Mesodermal cell (in vitro differentiated cells): Measurements from ENCODE around the gene PRRC1.

Experiments
- H3K27ac ChIP-seq: 2 replicates; pipeline ENCODE4 v1.7.0; 2013; ENCODE audit warnings: mild to moderate bottlenecking, low read depth, low read length, moderate library complexity; ENCODE audit not compliant: severe bottlenecking
- H3K36me3 ChIP-seq: 2 replicates; pipeline ENCODE4 v1.7.1; 2013; ENCODE audit warnings: mild to moderate bottlenecking, low read length, moderate library complexity; ENCODE audit not compliant: control insufficient read depth, insufficient read depth
- H3K4me1 ChIP-seq: one replicate; pipeline ENCODE4 v1.7.1; 2013; ENCODE audit warnings: mild to moderate bottlenecking, low read length; ENCODE audit not compliant: insufficient read depth, control insufficient read depth, poor library complexity, severe bottlenecking
- H3K4me3 ChIP-seq: 2 replicates; pipeline ENCODE4 v1.7.0; 2013; ENCODE audit warnings: low read length, control low read depth, mild to moderate bottlenecking; ENCODE audit not compliant: insufficient read depth, poor library complexity, severe bottlenecking; ENCODE audit errors: extremely low read depth
- H3K9me3 ChIP-seq: 2 replicates; pipeline ENCODE4 v1.7.1; 2013; ENCODE audit warnings: mild to moderate bottlenecking, low read length, moderate library complexity; ENCODE audit not compliant: control insufficient read depth
- WGBS, 2 experiments: methylation state at CpG; one replicate each; pipeline ENCODE4 v1.1.5; 2013; ENCODE audit warnings: missing lambda C conversion rate in 2 of 2; ENCODE audit not compliant: insufficient coverage in 2 of 2; 5-methylcytosine and 5-hydroxymethylcytosine counted together

PRRC1 gene

GRCh38 chr5:127582773-127583370, 65.4 kb downstream of the PRRC1 start:
- no peaks in the 10 kb centered on the region for H3K4me1 ChIP-seq
- H3K36me3 ChIP-seq, result no peaks in the 10 kb centered on the region
- H3K9me3 ChIP-seq, result no peaks in the 10 kb centered on the region
- H3K4me3 ChIP-seq, result no peak overlapping the region
- 100% methylated on average over 2 of the region's 3 CpGs for WGBS, 2 experiments
- H3K27ac ChIP-seq, result no peak overlapping the region

GRCh38 chr5:127583866-127584265, 66.4 kb downstream of the PRRC1 start:
- Histone ChIP-seq H3K4me1 (no peaks in the 10 kb centered on the region), H3K36me3 (no peaks in the 10 kb centered on the region), H3K27ac (no peak overlapping the region), H3K4me3 (no peak overlapping the region), H3K9me3 (no peaks in the 10 kb centered on the region)
- WGBS, 2 experiments, result 100% methylated on average over 1 of the region's 1 CpG; no CpG with 5 or more reads in 1 of the 2 experiments

GRCh38 chr5:127585661-127586060, 68.2 kb downstream of the PRRC1 start:
- no peaks in the 10 kb centered on the region for H3K36me3 ChIP-seq
- H3K4me1 ChIP-seq, result no peaks in the 10 kb centered on the region
- H3K4me3 ChIP-seq, result no peak overlapping the region
- H3K27ac ChIP-seq, result no peak overlapping the region
- H3K9me3 ChIP-seq, result no peaks in the 10 kb centered on the region
- WGBS, 2 experiments, result 29 to 60% methylated on average over 1 of the region's 3 CpGs

GRCh38 chr5:127586066-127586770, 68.8 kb downstream of the PRRC1 start:
- no peak overlapping the region for H3K4me3 ChIP-seq
- H3K36me3 ChIP-seq, result no peaks in the 10 kb centered on the region
- H3K4me1 ChIP-seq, result no peaks in the 10 kb centered on the region
- H3K27ac ChIP-seq, result no peak overlapping the region
- no peaks in the 10 kb centered on the region for H3K9me3 ChIP-seq
- WGBS, 2 experiments, result 90% methylated on average over 1 of the region's 5 CpGs; no CpG with 5 or more reads in 1 of the 2 experiments

GRCh38 chr5:127586811-127587210, 69.4 kb downstream of the PRRC1 start:
- H3K4me3 ChIP-seq, result no peak overlapping the region
- no peaks in the 10 kb centered on the region for H3K36me3 ChIP-seq
- no peaks in the 10 kb centered on the region for H3K4me1 ChIP-seq
- no peaks in the 10 kb centered on the region for H3K9me3 ChIP-seq
- no peak overlapping the region for H3K27ac ChIP-seq

- H3K9me3 ChIP-seq, result no peaks in the 10 kb centered on the region
- H3K4me1 ChIP-seq, result no peaks in the 10 kb centered on the region
- H3K4me3 ChIP-seq, result no peak overlapping the region
- WGBS, 2 experiments, result 86 to 95% methylated on average over 2 to 3 of the region's 4 CpGs
- no peak overlapping the region for H3K27ac ChIP-seq
- no peaks in the 10 kb centered on the region for H3K36me3 ChIP-seq
Measured at GRCh38 chr5:127587246-127587917, 69.9 kb downstream of the PRRC1 start.

GRCh38 chr5:127588368-127588767, 70.9 kb downstream of the PRRC1 start:
- 100% methylated on average over 1 of the region's 1 CpG; no CpG with 5 or more reads in 1 of the 2 experiments for WGBS, 2 experiments
- H3K27ac ChIP-seq, result no peak overlapping the region
- H3K9me3 ChIP-seq, result no peaks in the 10 kb centered on the region
- no peak overlapping the region for H3K4me3 ChIP-seq
- H3K4me1 ChIP-seq, result no peaks in the 10 kb centered on the region
- no peaks in the 10 kb centered on the region for H3K36me3 ChIP-seq

GRCh38 chr5:127589309-127590030, 72.0 kb downstream of the PRRC1 start:
- Histone ChIP-seq H3K4me1 (no peaks in the 10 kb centered on the region), H3K4me3 (no peak overlapping the region), H3K27ac (no peak overlapping the region), H3K9me3 (no peaks in the 10 kb centered on the region), H3K36me3 (no peaks in the 10 kb centered on the region)
- WGBS, 2 experiments, result 73 to 78% methylated on average over 9 to 10 of the region's 12 CpGs

GRCh38 chr5:127590156-127590722, 72.8 kb downstream of the PRRC1 start:
- 74 to 88% methylated on average over 2 to 5 of the region's 6 CpGs for WGBS, 2 experiments
- no peaks in the 10 kb centered on the region for H3K4me1 ChIP-seq
- no peak overlapping the region for H3K27ac ChIP-seq
- H3K4me3 ChIP-seq, result no peak overlapping the region
- H3K36me3 ChIP-seq, result no peaks in the 10 kb centered on the region
- H3K9me3 ChIP-seq, result no peaks in the 10 kb centered on the region

GRCh38 chr5:127595484-127596368, 78.3 kb downstream of the PRRC1 start:
- WGBS, 2 experiments, result 85 to 92% methylated on average over 5 to 7 of the region's 9 CpGs
- Histone ChIP-seq H3K36me3 (no peaks in the 10 kb centered on the region), H3K27ac (no peak overlapping the region), H3K9me3 (no peaks in the 10 kb centered on the region), H3K4me3 (no peak overlapping the region), H3K4me1 (no peaks in the 10 kb centered on the region)
